Adrenal gland (tissue), 5 donors: Measurements from ENCODE around the gene MTX2.

Source experiments
- CTCF ChIP-seq, 6 experiments: fragments of 450-650 bp in 4 of 6; fragments of 200-600 bp in 2 of 6; sonication (generic) in 1 of 6; IDR thresholded peaks; 1 replicate in 5 of 6; 2 replicates in 1 of 6; pipeline versions ENCODE4 v1.5.1 to v1.8.0; 2016 to 2021; ENCODE audit warnings: antibody characterized with exemption in 6 of 6, mild to moderate bottlenecking in 2 of 6, moderate library complexity in 1 of 6
- POLR2A ChIP-seq, 2 donors: fragments of 450-650 bp; IDR thresholded peaks; one replicate each; pipeline ENCODE4 v1.6.1; 2017; ENCODE audit warnings: antibody characterized with exemption in 2 of 2, mild to moderate bottlenecking in 2 of 2, moderate library complexity in 1 of 2
- donor health status: DM: no; HTN: no; CAD: no.

- TF ChIP-seq POLR2A (IDR thresholded peaks at IDR 0.05) (no peak), CTCF (IDR thresholded peaks at IDR 0.05) (no peak)
Observed at GRCh38 chr2:176331646-176332045, 62.4 kb downstream of the MTX2 start.
